Liver (tissue), 9 donors: ENCODE measurements around the gene SEPHS2. TPM values are rescaled to one million over a fixed set of nuclear protein-coding genes. Genes with fewer than 3 reads are reported as not detected.
"Not testable (repeated sequence)": the region's sequence is repeated elsewhere in the genome, so short reads cannot be mapped to it uniquely, and the experiment has no call there.

Experiments used
- DNase-seq: peaks from one replicate; pipeline ENCODE4 v3.0.0-alpha.2; 2017; ENCODE audit warnings: low spot score
- H3K27ac ChIP-seq, 2 donors: one replicate each; pipeline ENCODE4 v1.7.0; 2013; ENCODE audit warnings: inconsistent platforms in 2 of 2, low read length in 2 of 2, control low read depth in 1 of 2, low read depth in 1 of 2, mild to moderate bottlenecking in 1 of 2
- H3K27me3 ChIP-seq, 4 donors: one replicate each; pipeline versions ENCODE4 v1.6.1 to v1.7.0; 2013; ENCODE audit warnings: low read length in 3 of 4, inconsistent platforms in 1 of 4, mild to moderate bottlenecking in 1 of 4, moderate library complexity in 1 of 4; ENCODE audit not compliant: control insufficient read depth in 4 of 4, insufficient read depth in 4 of 4
- H3K36me3 ChIP-seq, 4 donors: one replicate each; pipeline versions ENCODE4 v1.6.1 to v1.7.0; 2013; ENCODE audit warnings: low read length in 3 of 4, mild to moderate bottlenecking in 3 of 4, low read depth in 1 of 4, moderate library complexity in 1 of 4; ENCODE audit not compliant: control insufficient read depth in 4 of 4, insufficient read depth in 3 of 4
- H3K4me1 ChIP-seq, 4 donors: one replicate each; pipeline versions ENCODE4 v1.6.1 to v1.7.0; 2013; ENCODE audit warnings: low read length in 3 of 4, mild to moderate bottlenecking in 3 of 4, moderate library complexity in 1 of 4; ENCODE audit not compliant: control insufficient read depth in 4 of 4, insufficient read depth in 4 of 4
- H3K4me3 ChIP-seq, 3 donors: one replicate each; pipeline versions ENCODE4 v1.6.1 to v1.7.0; 2013; ENCODE audit warnings: low read length in 3 of 3, control low read depth in 1 of 3, low read depth in 1 of 3, mild to moderate bottlenecking in 1 of 3
- H3K9ac ChIP-seq, 2 donors: one replicate each; pipeline ENCODE4 v1.7.0; 2013; ENCODE audit warnings: low read length in 2 of 2, mild to moderate bottlenecking in 2 of 2, moderate library complexity in 2 of 2, control low read depth in 1 of 2, low read depth in 1 of 2
- H3K9me3 ChIP-seq, 4 donors: one replicate each; pipeline versions ENCODE4 v1.6.1 to v1.7.0; 2013; ENCODE audit warnings: low read length in 3 of 4; ENCODE audit not compliant: control insufficient read depth in 4 of 4
- ATF3 ChIP-seq: IDR thresholded peaks from 2 replicates; pipeline ENCODE4 v1.6.1; 2016; ENCODE audit warnings: antibody characterized with exemption
- EGR1 ChIP-seq, 2 donors: IDR thresholded peaks; 2 replicates each; pipeline ENCODE4 v1.6.1; 2016 to 2018; ENCODE audit warnings: antibody characterized with exemption in 2 of 2, low read depth in 2 of 2
- GABPA ChIP-seq, 2 donors: IDR thresholded peaks in 1 of 2; conservative IDR thresholded peaks in 1 of 2; 2 replicates each; pipeline ENCODE4 v1.6.1; 2016; ENCODE audit warnings: antibody characterized with exemption in 2 of 2, mild to moderate bottlenecking in 1 of 2, moderate library complexity in 1 of 2
- RAD21 ChIP-seq, 2 donors: IDR thresholded peaks; 2 replicates each; pipeline ENCODE4 v1.6.1; 2016; ENCODE audit warnings: antibody characterized with exemption in 2 of 2, mild to moderate bottlenecking in 2 of 2
- REST ChIP-seq: IDR thresholded peaks from 2 replicates; pipeline ENCODE4 v1.6.1; 2016; ENCODE audit warnings: antibody characterized with exemption, mild to moderate bottlenecking
- RXRA ChIP-seq, 2 donors: IDR thresholded peaks; 2 replicates each; pipeline ENCODE4 v1.6.1; 2017 to 2018; ENCODE audit warnings: antibody characterized with exemption in 2 of 2, mild to moderate bottlenecking in 1 of 2
- SP1 ChIP-seq: IDR thresholded peaks from 2 replicates; pipeline ENCODE4 v1.6.1; 2018; ENCODE audit warnings: antibody characterized with exemption, mild to moderate bottlenecking
- TAF1 ChIP-seq: conservative IDR thresholded peaks from 2 replicates; pipeline ENCODE4 v1.6.1; 2016; ENCODE audit warnings: antibody characterized with exemption, mild to moderate bottlenecking
- WGBS: extraction: QIAGEN DNeasy Blood & Tissue Kit; methylation state at CpG from one replicate; pipeline ENCODE4 v1.1.7; 2013; 5-methylcytosine and 5-hydroxymethylcytosine counted together
- polyA plus RNA-seq, 2 donors: library from polyadenylated mRNA; stranded (reverse) in 1 of 2; unstranded in 1 of 2; fragments of 200-250 nt in 1 of 2; fragments of >200 nt in 1 of 2; fragmentation: Nextera tagmentation in 1 of 2; extraction: Ambion mirVana in 1 of 2; gene quantifications; one replicate each; pipeline versions ENCODE4 v1.2.1 to v1.2.3, GENCODE V29; 2013 to 2015
- total RNA-seq, 2 donors: library from RNA; depleted of rRNA; stranded (reverse); fragments of >200 nt; gene quantifications; one replicate each; pipeline ENCODE4 v1.2.3, GENCODE V29; 2014
- TF ChIP-seq, protein P1 (sequence below): fragments of 150-350 bp; IDR thresholded peaks from 2 replicates; pipeline ENCODE4 v1.5.1; 2017; ENCODE audit warnings: improper control_type of control experiment, low read depth, low read length; ENCODE audit not compliant: missing input control
- donor health status: healthy.
- donor health status: healthy.
- donor health status: healthy.
- donor health status: healthy.
- donor health status: healthy.

The SEPHS2 gene
- total and polyA plus RNA-seq, 4 donors: 50.1 to 241 (median 132) TPM

DNA sequence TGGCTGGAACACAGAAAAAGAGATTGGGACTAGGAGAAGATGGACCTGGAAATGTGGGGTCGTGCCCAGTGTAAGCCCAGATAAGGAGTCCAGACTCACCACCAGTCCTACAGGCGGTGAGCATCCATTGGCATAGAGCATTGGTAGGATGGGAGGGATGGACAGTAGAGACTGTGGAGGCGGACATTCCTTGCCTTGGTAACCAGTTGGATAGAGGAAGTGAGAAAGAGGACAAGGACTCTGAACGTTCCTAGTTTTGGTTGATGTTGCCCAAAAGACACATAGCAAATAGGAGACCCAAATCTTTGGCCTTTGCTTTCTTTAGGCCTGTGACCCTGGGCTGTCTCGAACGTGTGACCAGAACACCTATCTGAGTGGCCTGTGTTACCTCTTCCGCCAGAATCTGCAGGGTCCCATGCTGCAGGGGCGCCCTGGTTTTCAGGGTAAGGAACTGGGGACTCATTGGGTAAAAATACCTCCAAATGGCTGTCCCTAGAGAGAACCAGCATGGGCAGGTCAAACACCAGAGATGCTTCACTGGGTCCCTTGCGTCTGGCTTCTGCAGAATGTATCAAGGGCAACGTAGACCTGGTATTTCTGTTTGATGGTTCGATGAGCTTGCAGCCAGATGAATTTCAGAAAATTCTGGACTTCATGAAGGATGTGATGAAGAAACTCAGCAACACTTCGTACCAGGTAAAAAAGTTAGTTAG, 33.2 kb upstream of the SEPHS2 start:
- H3K27ac ChIP-seq: no peak overlapping the region
- DNase-seq: no peak
- peaks cover 0 to 2% (median 2%) of the 10 kb centered on the region in 4 donors for H3K36me3 ChIP-seq

DNA sequence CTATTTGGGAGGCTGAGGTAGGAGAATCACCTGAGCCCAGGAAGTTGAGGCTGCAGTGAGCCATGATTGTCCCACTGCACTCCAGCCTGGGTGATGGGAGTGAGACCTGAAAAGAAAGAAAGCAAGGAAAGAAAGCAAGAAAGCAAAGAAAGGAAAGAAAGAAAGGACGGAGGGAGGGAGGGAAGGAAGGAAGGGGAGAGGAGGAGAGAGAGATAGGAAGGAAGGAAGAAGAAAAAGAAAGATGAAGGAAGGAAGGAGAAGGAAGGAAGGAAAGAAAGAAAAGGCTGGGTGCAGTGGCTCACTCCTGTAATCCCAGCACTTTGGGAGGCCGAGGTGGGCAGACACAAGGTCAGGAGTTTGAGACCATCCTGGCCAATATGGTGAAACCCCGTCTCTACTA, 32.1 kb upstream of the SEPHS2 start:
- not testable (repeated sequence) for H3K4me1 ChIP-seq, DNase-seq, H3K9ac ChIP-seq, H3K9me3 ChIP-seq, H3K36me3 ChIP-seq, H3K27me3 ChIP-seq, H3K27ac ChIP-seq, H3K4me3 ChIP-seq
- 93% methylated on average over 3 of the region's 3 CpGs for WGBS

More for the DNA sequence above, 33.2 kb upstream of the SEPHS2 start:
- Histone ChIP-seq H3K9me3 (no peaks in the 10 kb centered on the region), H3K9ac (no peak overlapping the region), H3K27me3 (no peaks in the 10 kb centered on the region), H3K4me1 (peaks cover 0 to 3% (median 0%) of the 10 kb centered on the region in 4 donors), H3K4me3 (no peak overlapping the region)
- WGBS: 95% methylated on average over 12 of the region's 12 CpGs
- no peak for TF ChIP-seq RAD21 (IDR thresholded peaks at IDR 0.05)
- TF ChIP-seq EGR1 (IDR thresholded peaks at IDR 0.05; ENCODE audit: low read depth in 2 of 2): no peak

DNA sequence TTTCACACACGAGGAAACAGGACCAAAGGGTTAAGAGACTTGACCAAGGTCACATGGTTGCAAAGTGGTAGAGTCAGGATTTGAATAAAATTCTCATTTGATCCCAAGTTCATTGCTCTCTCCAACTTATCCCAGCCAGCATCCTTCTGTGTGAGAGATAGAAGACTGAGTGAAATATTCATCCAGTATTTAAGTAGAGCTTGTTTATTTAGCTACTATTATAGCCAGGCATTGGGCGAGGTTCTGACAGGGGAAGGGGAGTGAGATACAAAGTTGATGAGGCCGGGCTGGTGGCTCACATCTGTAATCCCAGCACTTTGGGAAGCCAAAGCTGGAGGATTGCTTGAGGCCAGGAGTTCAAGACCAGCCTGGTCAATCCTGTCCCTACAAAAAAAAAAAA, 31.3 kb upstream of the SEPHS2 start:
- Histone ChIP-seq H3K4me3 (no peak overlapping the region), H3K27ac (no peak overlapping the region), H3K4me1 (peaks cover 4 to 14% (median 8%) of the 10 kb centered on the region in 4 donors), H3K27me3 (no peaks in the 10 kb centered on the region), H3K9ac (no peak overlapping the region), H3K9me3 (no peaks in the 10 kb centered on the region), H3K36me3 (peaks cover 0 to 2% (median 2%) of the 10 kb centered on the region in 4 donors)
- DNase-seq: no peak
- TF ChIP-seq RXRA (IDR thresholded peaks at IDR 0.05) (no peak), SP1 (no peak), ATF3 (no peak), REST (no peak), EGR1 (IDR thresholded peaks at IDR 0.05; ENCODE audit: low read depth in 2 of 2) (no peak), TAF1 (no peak), GABPA (IDR thresholded peaks at IDR 0.05 in 1 of 2, conservative IDR thresholded peaks at IDR 0.05 in 1 of 2) (no peak)
- TF ChIP-seq, protein P1, sequence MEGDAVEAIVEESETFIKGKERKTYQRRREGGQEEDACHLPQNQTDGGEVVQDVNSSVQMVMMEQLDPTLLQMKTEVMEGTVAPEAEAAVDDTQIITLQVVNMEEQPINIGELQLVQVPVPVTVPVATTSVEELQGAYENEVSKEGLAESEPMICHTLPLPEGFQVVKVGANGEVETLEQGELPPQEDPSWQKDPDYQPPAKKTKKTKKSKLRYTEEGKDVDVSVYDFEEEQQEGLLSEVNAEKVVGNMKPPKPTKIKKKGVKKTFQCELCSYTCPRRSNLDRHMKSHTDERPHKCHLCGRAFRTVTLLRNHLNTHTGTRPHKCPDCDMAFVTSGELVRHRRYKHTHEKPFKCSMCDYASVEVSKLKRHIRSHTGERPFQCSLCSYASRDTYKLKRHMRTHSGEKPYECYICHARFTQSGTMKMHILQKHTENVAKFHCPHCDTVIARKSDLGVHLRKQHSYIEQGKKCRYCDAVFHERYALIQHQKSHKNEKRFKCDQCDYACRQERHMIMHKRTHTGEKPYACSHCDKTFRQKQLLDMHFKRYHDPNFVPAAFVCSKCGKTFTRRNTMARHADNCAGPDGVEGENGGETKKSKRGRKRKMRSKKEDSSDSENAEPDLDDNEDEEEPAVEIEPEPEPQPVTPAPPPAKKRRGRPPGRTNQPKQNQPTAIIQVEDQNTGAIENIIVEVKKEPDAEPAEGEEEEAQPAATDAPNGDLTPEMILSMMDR: no peak
- whole genome bisulfite sequencing: 81% methylated on average over 3 of the region's 3 CpGs
